ENCODE results near the gene C10orf67.

GRCh38 chr10:23199768-23200511 is 144.7 kb downstream of the C10orf67 start:
- TF ChIP-seq, protein P1, sequence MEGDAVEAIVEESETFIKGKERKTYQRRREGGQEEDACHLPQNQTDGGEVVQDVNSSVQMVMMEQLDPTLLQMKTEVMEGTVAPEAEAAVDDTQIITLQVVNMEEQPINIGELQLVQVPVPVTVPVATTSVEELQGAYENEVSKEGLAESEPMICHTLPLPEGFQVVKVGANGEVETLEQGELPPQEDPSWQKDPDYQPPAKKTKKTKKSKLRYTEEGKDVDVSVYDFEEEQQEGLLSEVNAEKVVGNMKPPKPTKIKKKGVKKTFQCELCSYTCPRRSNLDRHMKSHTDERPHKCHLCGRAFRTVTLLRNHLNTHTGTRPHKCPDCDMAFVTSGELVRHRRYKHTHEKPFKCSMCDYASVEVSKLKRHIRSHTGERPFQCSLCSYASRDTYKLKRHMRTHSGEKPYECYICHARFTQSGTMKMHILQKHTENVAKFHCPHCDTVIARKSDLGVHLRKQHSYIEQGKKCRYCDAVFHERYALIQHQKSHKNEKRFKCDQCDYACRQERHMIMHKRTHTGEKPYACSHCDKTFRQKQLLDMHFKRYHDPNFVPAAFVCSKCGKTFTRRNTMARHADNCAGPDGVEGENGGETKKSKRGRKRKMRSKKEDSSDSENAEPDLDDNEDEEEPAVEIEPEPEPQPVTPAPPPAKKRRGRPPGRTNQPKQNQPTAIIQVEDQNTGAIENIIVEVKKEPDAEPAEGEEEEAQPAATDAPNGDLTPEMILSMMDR (IDR thresholded peaks at IDR 0.05; ENCODE audit: insufficient read depth, low read length, poor library complexity, severe bottlenecking) = no peak
- TF ChIP-seq EZH2phosphoT487 (conservative IDR thresholded peaks at IDR 0.05; ENCODE audit: low read length) = no peak
